PC-3 (cell line): Measurements from ENCODE around the gene ZNF524. TPM values are rescaled to one million over a fixed set of nuclear protein-coding genes. Genes with fewer than 3 reads are reported as not detected.

ENCODE experiments used
- ATAC-seq: fragments of 200-7000 bp; cut with Tn5 transposase; 2 replicates; pipeline ENCODE4 v1.9.1; 2020; ENCODE audit warnings: mild to moderate bottlenecking, moderate library complexity
- BruUV-seq: library from RNA; stranded (reverse); fragments of 400-500 nt; replicated peaks from 2 replicates; lab custom pipeline; 2021; lab: Mats Ljungman, UMichigan
- CTCF ChIA-PET: fragments of 300-600 bp; sonication (Branson Sonifier 250); formaldehyde crosslinking; loops from one replicate; lab custom pipeline; 2022; ENCODE audit warnings: antibody characterized with exemption; lab: Charles Lee
- POLR2A ChIA-PET: fragments of 300-600 bp; sonication (Branson Sonifier 250); formaldehyde crosslinking; loops from one replicate; lab custom pipeline; 2022; ENCODE audit warnings: antibody characterized with exemption; ENCODE audit not compliant: unreplicated experiment; lab: Charles Lee
- DNase-seq: peaks from one replicate; pipeline ENCODE4 v3.0.0-alpha.2; 2015
- H2AFZ ChIP-seq: fragments of 300-600 bp; sonication (generic); 2 replicates; pipeline ENCODE4 v1.6.0; 2016; ENCODE audit warnings: antibody characterized with exemption, low read length
- H3F3A ChIP-seq: fragments of 300-600 bp; sonication (generic); one replicate; pipeline ENCODE4 v1.6.0; 2017; ENCODE audit warnings: antibody characterized with exemption, low read length, control low read depth, mild to moderate bottlenecking; ENCODE audit not compliant: unreplicated experiment
- H3K27ac ChIP-seq: fragments of 300-600 bp; sonication (generic); 2 replicates; pipeline ENCODE4 v1.5.1; 2016; ENCODE audit warnings: mild to moderate bottlenecking, low read length
- H3K27me3 ChIP-seq: fragments of 300-600 bp; sonication (generic); 2 replicates; pipeline ENCODE4 v1.6.1; 2016; ENCODE audit warnings: low read length, mixed read lengths
- H3K36me3 ChIP-seq: fragments of 300-600 bp; sonication (generic); 2 replicates; pipeline ENCODE4 v1.6.1; 2016; ENCODE audit warnings: low read depth, mixed run types, low read length, mixed read lengths
- H3K4me1 ChIP-seq: fragments of 300-600 bp; sonication (generic); 2 replicates; pipeline ENCODE4 v1.5.1; 2016; ENCODE audit warnings: low read length; ENCODE audit not compliant: insufficient read depth
- H3K4me2 ChIP-seq: fragments of 300-600 bp; sonication (generic); 2 replicates; pipeline ENCODE4 v1.6.0; 2016; ENCODE audit warnings: low read length
- H3K4me3 ChIP-seq: fragments of 300-600 bp; sonication (generic); 2 replicates; pipeline ENCODE4 v1.5.1; 2016; ENCODE audit warnings: mild to moderate bottlenecking, low read length, mixed read lengths
- H3K79me2 ChIP-seq: fragments of 300-600 bp; sonication (generic); 2 replicates; pipeline ENCODE4 v1.6.1; 2017; ENCODE audit warnings: low read length, mixed read lengths
- H3K9ac ChIP-seq: fragments of 300-600 bp; sonication (generic); 2 replicates; pipeline ENCODE4 v1.6.0; 2016; ENCODE audit warnings: mild to moderate bottlenecking, low read length
- H3K9me2 ChIP-seq: fragments of 300-600 bp; sonication (generic); replicated peaks from 2 replicates; pipeline ENCODE4 v1.6.1; 2016; ENCODE audit warnings: mixed run types, low read length, mixed read lengths
- H3K9me3 ChIP-seq: fragments of 300-600 bp; sonication (generic); 2 replicates; pipeline ENCODE4 v1.6.1; 2016; ENCODE audit warnings: low read length, mixed read lengths
- H4K20me1 ChIP-seq: fragments of 300-600 bp; sonication (generic); 2 replicates; pipeline ENCODE4 v1.6.1; 2016; ENCODE audit warnings: low read length, mixed read lengths
- CTCF ChIP-seq: fragments of 300-600 bp; sonication (generic); conservative IDR thresholded peaks from 2 replicates; pipeline ENCODE4 v1.5.1; 2017; ENCODE audit warnings: antibody characterized with exemption, low read depth, mild to moderate bottlenecking, low read length
- EZH2 ChIP-seq: fragments of 300-600 bp; sonication (generic); IDR thresholded peaks from one replicate; pipeline ENCODE4 v1.6.1; 2017; ENCODE audit warnings: antibody characterized with exemption, mild to moderate bottlenecking, low read length; ENCODE audit not compliant: unreplicated experiment
- EZH2phosphoT487 ChIP-seq: fragments of 300-600 bp; sonication (generic); IDR thresholded peaks from 2 replicates; pipeline ENCODE4 v1.6.1; 2018; ENCODE audit warnings: mild to moderate bottlenecking, antibody characterized with exemption, low read length, borderline replicate concordance
- intact Hi-C: fragments of 100-400 bp; cut with micrococcal nuclease; formaldehyde crosslinking; loops from 2 replicates; pipeline ENCODE4 v1.9.0; 2023
- total RNA-seq: library from RNA; depleted of rRNA; stranded (reverse); fragments of >200 nt; gene quantifications from 2 replicates; pipeline ENCODE4 v1.2.3, GENCODE V29; 2014

ZNF524 gene
- total RNA-seq, 1 experiment from 2014 or later = 27.7 TPM

- H3K9me3 ChIP-seq = no peaks in the 10 kb centered on the region
- H3K9ac ChIP-seq = peak overlapping the region; percentile 95
- no peak for DNase-seq
- ATAC-seq = no peak
- peak overlapping the region; percentile 87; the same call in 1 of the 2 replicates for H3K27ac ChIP-seq
- H3K4me2 ChIP-seq = peak overlapping the region; percentile 90
- peak overlapping the region; percentile 63 for H2AFZ ChIP-seq
- peaks cover 6% of the 10 kb centered on the region for H3F3A ChIP-seq
- H3K79me2 ChIP-seq = peaks cover 12% of the 10 kb centered on the region
- peaks cover 19% of the 10 kb centered on the region for H3K4me1 ChIP-seq
- intact Hi-C loops = no loop called here
- CTCF ChIA-PET = no interaction called here
- BruUV-seq = no TSS peak
- H3K4me3 ChIP-seq = peak overlapping the region; percentile 77
- no peaks in the 10 kb centered on the region for H4K20me1 ChIP-seq
- no peaks in the 10 kb centered on the region for H3K9me2 ChIP-seq
- no peaks in the 10 kb centered on the region; the same call in 1 of the 2 replicates for H3K36me3 ChIP-seq
- no peaks in the 10 kb centered on the region for H3K27me3 ChIP-seq
- TF ChIP-seq EZH2phosphoT487 = no peak
- TF ChIP-seq CTCF = no peak
- no peak for TF ChIP-seq EZH2
- POLR2A ChIA-PET = no interaction called here
Measured at GRCh38 chr19:55600662-55601028, 557 bp downstream of the ZNF524 start.

GRCh38 chr19:55601084-55601483, 996 bp downstream of the ZNF524 start:
- DNase-seq (no peak), ATAC-seq (no peak)
- TF ChIP-seq EZH2phosphoT487 (no peak), EZH2 (no peak), CTCF (no peak)
- Histone ChIP-seq H3K4me3 (peak overlapping the region; percentile 77), H3K27me3 (no peaks in the 10 kb centered on the region), H3K36me3 (no peaks in the 10 kb centered on the region; the same call in 1 of the 2 replicates), H3K9me2 (no peaks in the 10 kb centered on the region), H3K4me2 (peak overlapping the region; percentile 90), H3K79me2 (peaks cover 16% of the 10 kb centered on the region), H3K27ac (no peak overlapping the region), H3K9ac (peak overlapping the region; percentile 95), H3K9me3 (no peaks in the 10 kb centered on the region), H2AFZ (peak overlapping the region; percentile 63), H3K4me1 (peaks cover 19% of the 10 kb centered on the region), H4K20me1 (no peaks in the 10 kb centered on the region), H3F3A (peaks cover 6% of the 10 kb centered on the region)
- ChIA-PET POLR2A (no interaction called here), CTCF (no interaction called here)
- intact Hi-C loops = no loop called here
- no TSS peak for BruUV-seq

DNA sequence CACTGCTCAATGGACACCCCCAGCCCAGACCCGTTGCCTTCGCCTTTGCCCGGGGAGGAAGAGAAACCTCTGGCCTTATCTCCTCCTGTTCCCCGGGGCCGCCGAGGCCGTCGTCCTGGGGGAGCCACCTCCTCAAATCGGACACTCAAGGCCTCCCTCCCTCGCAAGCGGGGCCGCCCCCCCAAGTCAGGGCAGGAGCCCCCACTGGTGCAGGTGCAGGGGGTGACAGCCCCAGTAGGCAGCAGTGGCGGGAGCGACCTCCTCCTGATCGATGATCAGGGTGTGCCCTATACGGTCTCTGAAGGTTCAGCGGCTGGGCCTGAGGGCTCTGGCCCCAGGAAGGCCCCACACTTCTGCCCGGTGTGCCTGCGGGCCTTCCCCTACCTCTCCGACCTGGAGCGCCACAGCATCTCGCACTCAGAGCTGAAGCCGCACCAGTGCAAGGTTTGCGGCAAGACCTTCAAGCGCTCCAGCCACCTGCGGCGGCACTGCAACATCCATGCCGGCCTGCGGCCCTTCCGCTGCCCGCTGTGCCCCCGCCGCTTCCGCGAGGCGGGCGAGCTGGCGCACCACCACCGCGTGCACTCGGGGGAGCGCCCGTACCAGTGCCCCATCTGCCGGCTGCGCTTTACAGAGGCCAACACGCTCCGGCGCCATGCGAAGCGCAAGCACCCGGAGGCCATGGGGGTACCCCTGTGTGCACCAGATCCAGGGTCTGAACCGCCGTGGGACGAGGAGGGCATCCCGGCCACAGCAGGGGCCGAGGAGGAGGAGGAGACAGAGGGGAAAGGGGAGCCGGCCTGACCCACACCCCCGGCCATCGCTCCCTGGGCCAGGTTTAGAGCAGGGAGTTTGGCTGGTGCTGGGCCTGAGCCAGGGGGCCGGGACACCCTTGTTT, 2.3 kb downstream of the ZNF524 start:
- Histone ChIP-seq H3K4me3 (no peak overlapping the region), H3K36me3 (no peaks in the 10 kb centered on the region), H3K4me2 (no peak overlapping the region), H3K9me3 (no peaks in the 10 kb centered on the region), H3K9me2 (no peaks in the 10 kb centered on the region), H2AFZ (no peak overlapping the region), H3K9ac (no peak overlapping the region), H3K27ac (no peak overlapping the region), H3K27me3 (no peaks in the 10 kb centered on the region), H4K20me1 (no peaks in the 10 kb centered on the region), H3K79me2 (peaks cover 27% of the 10 kb centered on the region), H3K4me1 (peaks cover 29% of the 10 kb centered on the region), H3F3A (peaks cover 6% of the 10 kb centered on the region)
- intact Hi-C loops = no loop called here
- CTCF ChIA-PET = no interaction called here
- POLR2A ChIA-PET = no interaction called here
- no TSS peak for BruUV-seq
- DNase-seq = no peak
- no peak for ATAC-seq
- TF ChIP-seq CTCF (no peak), EZH2 (no peak), EZH2phosphoT487 (no peak)
